Fibroblast of lung (primary cell): ENCODE measurements around the gene PHIP.

ENCODE experiments used
- EZH2 ChIP-seq: IDR thresholded peaks from 2 replicates; pipeline ENCODE4 v1.5.1; 2012; ENCODE audit warnings: low read length, control low read depth, mild to moderate bottlenecking; ENCODE audit errors: missing control alignments
- TF ChIP-seq, protein P1 (sequence below), 2 donors: IDR thresholded peaks in 1 of 2; conservative IDR thresholded peaks in 1 of 2; 1 replicate in 1 of 2; 2 replicates in 1 of 2; pipeline ENCODE4 v1.5.1; 2011 to 2012; ENCODE audit warnings: low read length in 2 of 2, control low read depth in 1 of 2, inconsistent platforms in 1 of 2, low read depth in 1 of 2, mild to moderate bottlenecking in 1 of 2

DNA sequence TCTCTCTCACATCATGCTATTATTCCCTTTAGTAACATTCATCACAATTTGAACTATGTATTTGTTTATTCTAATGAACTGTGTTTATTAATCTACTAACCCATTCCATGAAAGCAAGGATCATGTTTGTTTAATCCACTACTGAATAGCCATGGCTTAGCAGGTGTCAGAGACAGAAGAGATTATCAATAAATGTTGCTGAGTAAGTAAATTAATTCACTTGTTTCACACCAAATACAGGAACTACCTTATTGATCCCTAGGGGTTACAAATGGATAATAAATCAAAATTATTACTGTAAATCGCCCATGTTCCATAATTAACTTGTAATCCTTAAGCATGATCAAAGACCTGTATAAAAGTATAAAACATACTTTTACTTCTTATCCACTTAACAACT lies 76.6 kb downstream of the PHIP start:
- TF ChIP-seq, protein P1, sequence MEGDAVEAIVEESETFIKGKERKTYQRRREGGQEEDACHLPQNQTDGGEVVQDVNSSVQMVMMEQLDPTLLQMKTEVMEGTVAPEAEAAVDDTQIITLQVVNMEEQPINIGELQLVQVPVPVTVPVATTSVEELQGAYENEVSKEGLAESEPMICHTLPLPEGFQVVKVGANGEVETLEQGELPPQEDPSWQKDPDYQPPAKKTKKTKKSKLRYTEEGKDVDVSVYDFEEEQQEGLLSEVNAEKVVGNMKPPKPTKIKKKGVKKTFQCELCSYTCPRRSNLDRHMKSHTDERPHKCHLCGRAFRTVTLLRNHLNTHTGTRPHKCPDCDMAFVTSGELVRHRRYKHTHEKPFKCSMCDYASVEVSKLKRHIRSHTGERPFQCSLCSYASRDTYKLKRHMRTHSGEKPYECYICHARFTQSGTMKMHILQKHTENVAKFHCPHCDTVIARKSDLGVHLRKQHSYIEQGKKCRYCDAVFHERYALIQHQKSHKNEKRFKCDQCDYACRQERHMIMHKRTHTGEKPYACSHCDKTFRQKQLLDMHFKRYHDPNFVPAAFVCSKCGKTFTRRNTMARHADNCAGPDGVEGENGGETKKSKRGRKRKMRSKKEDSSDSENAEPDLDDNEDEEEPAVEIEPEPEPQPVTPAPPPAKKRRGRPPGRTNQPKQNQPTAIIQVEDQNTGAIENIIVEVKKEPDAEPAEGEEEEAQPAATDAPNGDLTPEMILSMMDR (conservative IDR thresholded peaks at IDR 0.05 in 1 of 2, IDR thresholded peaks at IDR 0.05 in 1 of 2; ENCODE audit: low read depth in 1 of 2, low read length in 2 of 2): no peak
- no peak for TF ChIP-seq EZH2
